ENCODE results near the gene TTLL10. TPM values are rescaled to one million over a fixed set of nuclear protein-coding genes. Genes with fewer than 3 reads are reported as not detected.
"Not testable (repeated sequence)": the region's sequence is repeated elsewhere in the genome, so short reads cannot be mapped to it uniquely, and the experiment has no call there.

TTLL10 gene
- total and polyA plus RNA-seq, 2 experiments from 2014 or later, result not detected

GRCh38 chr1:1189111-1189510, 15.4 kb downstream of the TTLL10 start:
- H2AFZ ChIP-seq, result no peak overlapping the region
- DNase-seq, result no peak
- TF ChIP-seq EZH2 (IDR thresholded peaks at IDR 0.05; ENCODE audit: insufficient read depth, poor library complexity, severe bottlenecking) (no peak), EZH2phosphoT487 (IDR thresholded peaks at IDR 0.05; ENCODE audit: insufficient read depth, low read depth) (no peak)
- no peaks in the 10 kb centered on the region for H3K9me3 ChIP-seq (ENCODE audit: low read depth)
- H3K4me1 ChIP-seq (ENCODE audit: insufficient read depth), result no peaks in the 10 kb centered on the region
- no peaks in the 10 kb centered on the region for H3K9me2 ChIP-seq (ENCODE audit: insufficient read depth)
- H3K9ac ChIP-seq, result no peak overlapping the region
- H3K27me3 ChIP-seq (replicated peaks; ENCODE audit: insufficient read depth), result peaks cover 15% of the 10 kb centered on the region
- no peaks in the 10 kb centered on the region for H3F3A ChIP-seq (ENCODE audit: insufficient read depth)
- in situ Hi-C loops (cut with MboI), result no loop called here
- H3K27ac ChIP-seq, result no peak overlapping the region
- no peaks in the 10 kb centered on the region for H4K20me1 ChIP-seq (ENCODE audit: insufficient read depth)
- no peak overlapping the region for H3K4me3 ChIP-seq
- H3K36me3 ChIP-seq (ENCODE audit: low read depth), result no peaks in the 10 kb centered on the region
- WGBS, 2 experiments (ENCODE audit: low coverage in 1 of 2, low lambda C conversion rate in 2 of 2, missing lambda C conversion rate in 2 of 2), result 59 to 62% methylated on average over 5 of the region's 5 CpGs
- no peak overlapping the region for H3K4me2 ChIP-seq (ENCODE audit: unreplicated experiment)
- no peaks in the 10 kb centered on the region for H3K79me2 ChIP-seq (ENCODE audit: insufficient read depth)

GRCh38 chr1:1191734-1192133, 18.1 kb downstream of the TTLL10 start:
- Histone ChIP-seq H3K4me1 (ENCODE audit: insufficient read depth) (no peaks in the 10 kb centered on the region), H3K9me2 (ENCODE audit: insufficient read depth) (no peaks in the 10 kb centered on the region), H2AFZ (no peak overlapping the region), H3K36me3 (ENCODE audit: low read depth) (no peaks in the 10 kb centered on the region), H3K27ac (no peak overlapping the region), H3K9me3 (ENCODE audit: low read depth) (peaks cover 5% of the 10 kb centered on the region), H3F3A (ENCODE audit: insufficient read depth) (no peaks in the 10 kb centered on the region), H3K79me2 (ENCODE audit: insufficient read depth) (no peaks in the 10 kb centered on the region), H3K4me3 (no peak overlapping the region), H3K9ac (no peak overlapping the region), H3K27me3 (replicated peaks; ENCODE audit: insufficient read depth) (peaks cover 15% of the 10 kb centered on the region), H4K20me1 (ENCODE audit: insufficient read depth) (no peaks in the 10 kb centered on the region), H3K4me2 (ENCODE audit: unreplicated experiment) (no peak overlapping the region)
- 83 to 90% methylated on average over 11 of the region's 11 CpGs for WGBS, 2 experiments (ENCODE audit: low coverage in 1 of 2, low lambda C conversion rate in 2 of 2, missing lambda C conversion rate in 2 of 2)
- no peak for TF ChIP-seq EZH2phosphoT487 (IDR thresholded peaks at IDR 0.05; ENCODE audit: insufficient read depth, low read depth)
- TF ChIP-seq EZH2 (IDR thresholded peaks at IDR 0.05; ENCODE audit: insufficient read depth, poor library complexity, severe bottlenecking), result no peak
- in situ Hi-C loops (cut with MboI), result no loop called here
- DNase-seq, result no peak

GRCh38 chr1:1194723-1195122, 21.0 kb downstream of the TTLL10 start:
- Histone ChIP-seq H3K79me2 (ENCODE audit: insufficient read depth) (no peaks in the 10 kb centered on the region), H3K4me2 (ENCODE audit: unreplicated experiment) (no peak overlapping the region), H3K36me3 (ENCODE audit: low read depth) (no peaks in the 10 kb centered on the region), H3F3A (ENCODE audit: insufficient read depth) (no peaks in the 10 kb centered on the region), H3K27me3 (replicated peaks; ENCODE audit: insufficient read depth) (peaks cover 11% of the 10 kb centered on the region), H4K20me1 (ENCODE audit: insufficient read depth) (no peaks in the 10 kb centered on the region), H3K4me1 (ENCODE audit: insufficient read depth) (no peaks in the 10 kb centered on the region), H3K27ac (no peak overlapping the region), H3K9me2 (ENCODE audit: insufficient read depth) (no peaks in the 10 kb centered on the region), H3K9me3 (ENCODE audit: low read depth) (peaks cover 5% of the 10 kb centered on the region), H3K4me3 (no peak overlapping the region), H2AFZ (no peak overlapping the region), H3K9ac (no peak overlapping the region)
- in situ Hi-C loops (cut with MboI), result no loop called here
- 84 to 93% methylated on average over 3 of the region's 3 CpGs for WGBS, 2 experiments (ENCODE audit: low coverage in 1 of 2, low lambda C conversion rate in 2 of 2, missing lambda C conversion rate in 2 of 2)
- TF ChIP-seq EZH2 (IDR thresholded peaks at IDR 0.05; ENCODE audit: insufficient read depth, poor library complexity, severe bottlenecking) (no peak), EZH2phosphoT487 (IDR thresholded peaks at IDR 0.05; ENCODE audit: insufficient read depth, low read depth) (no peak)
- DNase-seq, result no peak

DNA sequence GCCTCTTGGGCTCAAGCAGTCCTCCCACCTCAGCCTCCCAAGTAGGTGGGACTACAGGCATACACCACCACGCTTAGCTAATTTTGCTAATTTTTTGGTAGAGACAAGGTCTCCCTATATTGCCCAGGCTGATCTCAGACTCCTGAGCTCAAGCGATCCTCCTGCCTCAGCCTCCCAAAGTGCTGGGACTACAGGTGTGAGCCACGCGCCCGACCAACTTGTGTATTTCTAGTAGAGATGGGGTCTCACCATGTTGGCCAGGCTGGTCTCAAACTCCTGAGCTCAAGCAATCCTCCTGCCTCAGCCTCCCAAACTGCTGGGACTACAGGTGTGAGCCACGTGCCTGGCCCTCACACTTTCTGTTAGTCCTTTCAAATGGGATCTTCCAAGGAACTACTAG, 22.0 kb downstream of the TTLL10 start:
- H3K4me2 ChIP-seq (ENCODE audit: unreplicated experiment); H3K27ac ChIP-seq; H4K20me1 ChIP-seq (ENCODE audit: insufficient read depth); DNase-seq; H2AFZ ChIP-seq; H3K9me3 ChIP-seq (ENCODE audit: low read depth); H3F3A ChIP-seq (ENCODE audit: insufficient read depth); H3K36me3 ChIP-seq (ENCODE audit: low read depth); H3K27me3 ChIP-seq (replicated peaks; ENCODE audit: insufficient read depth); H3K79me2 ChIP-seq (ENCODE audit: insufficient read depth); H3K9ac ChIP-seq; H3K9me2 ChIP-seq (ENCODE audit: insufficient read depth); H3K4me3 ChIP-seq; in situ Hi-C loops (cut with MboI); H3K4me1 ChIP-seq (ENCODE audit: insufficient read depth): not testable (repeated sequence)
- 93 to 94% methylated on average over 6 of the region's 6 CpGs for WGBS, 2 experiments (ENCODE audit: low coverage in 1 of 2, low lambda C conversion rate in 2 of 2, missing lambda C conversion rate in 2 of 2)

All from GM23248 (cell line).